Fibroblast of villous mesenchyme (primary cell): ENCODE data around the gene CALHM3. TPM values are rescaled to one million over a fixed set of nuclear protein-coding genes. Genes with fewer than 3 reads are reported as not detected.

Source experiments
- DNase-seq: peaks from one replicate; pipeline ENCODE4 v3.0.0-alpha.2; 2010; ENCODE audit warnings: low read depth
- H3K4me3 ChIP-seq: 2 replicates; pipeline ENCODE4 v1.5.1; 2011; ENCODE audit warnings: low read depth, mild to moderate bottlenecking, low read length
- CTCF ChIP-seq: IDR thresholded peaks from 2 replicates; pipeline ENCODE4 v1.5.1; 2012; ENCODE audit warnings: low read depth, mild to moderate bottlenecking, low read length; ENCODE audit not compliant: insufficient read depth
- total RNA-seq: library from RNA; depleted of rRNA; stranded (reverse); fragments of >200 nt; gene quantifications from 2 replicates; pipeline ENCODE4 v1.2.3, GENCODE V29; 2012

CALHM3 gene
- total RNA-seq, 1 donor: under 0.01 TPM

- no peak overlapping the region for H3K4me3 ChIP-seq
- DNase-seq: no peak
- TF ChIP-seq CTCF: no peak
These were observed 49.4 kb downstream of the CALHM3 start for GRCh38 chr10:103429647-103430046.

- DNase-seq: no peak
- TF ChIP-seq CTCF: no peak
- H3K4me3 ChIP-seq: no peak overlapping the region
These were observed 49.9 kb downstream of the CALHM3 start for GRCh38 chr10:103428989-103429643.

- TF ChIP-seq CTCF: no peak
- no peak for DNase-seq
- no peak overlapping the region for H3K4me3 ChIP-seq
These were observed 51.2 kb downstream of the CALHM3 start for GRCh38 chr10:103427866-103428265.

GRCh38 chr10:103423748-103424147, 55.3 kb downstream of the CALHM3 start:
- H3K4me3 ChIP-seq: no peak overlapping the region
- DNase-seq: no peak
- TF ChIP-seq CTCF: no peak

Other genes with a start within 250 kb of the CALHM3 start
- gene RPEL1, start 233.4 kb downstream of the CALHM3 start, total RNA-seq: 0.32 and 0.43 TPM in 2 replicates
- gene INA, start 202.1 kb downstream of the CALHM3 start, total RNA-seq: 1.3 and 1.7 TPM in 2 replicates
- 10.4 and 17.1 TPM in 2 replicates for gene PCGF6, start 128.1 kb downstream of the CALHM3 start, total RNA-seq
- gene TAF5, start 111.3 kb downstream of the CALHM3 start, total RNA-seq: 4.2 and 5.6 TPM in 2 replicates
- gene ATP5MK, start 82.8 kb downstream of the CALHM3 start, total RNA-seq: 175 and 217 TPM in 2 replicates
- 28.7 and 36.3 TPM in 2 replicates for gene PDCD11, start 82.6 kb downstream of the CALHM3 start, total RNA-seq
- 19.6 and 32.4 TPM in 2 replicates for gene CALHM2, start 26.9 kb downstream of the CALHM3 start, total RNA-seq
- gene CALHM1, start 20.3 kb downstream of the CALHM3 start, total RNA-seq: not detected in 2 replicates
- under 0.01 TPM in 2 replicates for gene NEURL1, start 14.5 kb upstream of the CALHM3 start, total RNA-seq